A549 (cell line): ENCODE data around the gene ARMH2.

Source experiments
- CTCF ChIP-seq: fragments of >200 bp; sonication (Bioruptor Twin); formaldehyde crosslinking; IDR thresholded peaks from 3 replicates; pipeline ENCODE4 v1.5.1; 2016
- EP300 ChIP-seq, 2 experiments: fragments of >200 bp; sonication (Bioruptor Twin); formaldehyde crosslinking; IDR thresholded peaks; 2 replicates in 1 of 2; 3 replicates in 1 of 2; pipeline ENCODE4 v1.6.1; 2016 to 2017
- HDAC2 ChIP-seq: fragments of 200-600 bp; sonication (generic); IDR thresholded peaks from 2 replicates; pipeline ENCODE4 v1.6.1; 2016
- JUN ChIP-seq, 2 experiments: fragments of >200 bp; sonication (Bioruptor Twin); formaldehyde crosslinking; IDR thresholded peaks; 2 replicates in 1 of 2; 3 replicates in 1 of 2; pipeline ENCODE4 v1.6.1; 2016 to 2017
- MAX ChIP-seq: IDR thresholded peaks from 2 replicates; pipeline ENCODE4 v1.6.1; 2012
- MYC ChIP-seq: IDR thresholded peaks from 2 replicates; pipeline ENCODE4 v1.6.1; 2012; ENCODE audit warnings: mild to moderate bottlenecking, inconsistent platforms, low read length, improper control_type of control experiment, borderline replicate concordance
- NFE2L2 ChIP-seq: fragments of 150-350 bp; conservative IDR thresholded peaks from 2 replicates; pipeline ENCODE4 v1.6.1; 2014; ENCODE audit warnings: low read length
- POLR2A ChIP-seq: IDR thresholded peaks from 2 replicates; pipeline ENCODE4 v1.6.1; 2012; ENCODE audit warnings: mild to moderate bottlenecking, low read length
- USF2 ChIP-seq: fragments of 450-650 bp; IDR thresholded peaks from 2 replicates; pipeline ENCODE4 v1.6.1; 2014; ENCODE audit warnings: antibody characterized with exemption

- TF ChIP-seq MAX (no peak), EP300 (IDR thresholded peaks at IDR 0.05) (no peak), CTCF (no peak), MYC (no peak), HDAC2 (no peak), JUN (IDR thresholded peaks at IDR 0.05) (no peak), POLR2A (no peak), USF2 (no peak), NFE2L2 (no peak)
These were observed 24.5 kb upstream of the ARMH2 start for GRCh38 chr6:24823185-24823584.
